Effector memory CD8-positive, alpha-beta T cell (primary cell): Measurements from ENCODE around the gene MUC5B.
A peak's percentile ranks its signal among the peaks of the same experiment; 100 is the strongest.

Source experiments
- ATAC-seq: fragments of 150-1000 bp; cut with Tn5 transposase; replicated peaks from 2 replicates; pipeline ENCODE4 v1.10.0; 2021; ENCODE audit warnings: mild to moderate bottlenecking, moderate library complexity
- DNase-seq, 3 experiments: peaks; one replicate each; pipeline ENCODE4 v3.0.0; 2021
- H3K27ac Mint-ChIP-seq, 2 donors: one replicate each; pipeline ENCODE4 v1.8.0; 2022; ENCODE audit warnings: mild to moderate bottlenecking in 2 of 2, mixed read lengths in 2 of 2, moderate library complexity in 2 of 2
- H3K27me3 Mint-ChIP-seq, 2 donors: one replicate each; pipeline ENCODE4 v1.8.0; 2022; ENCODE audit warnings: mixed read lengths in 2 of 2
- H3K36me3 Mint-ChIP-seq: one replicate; pipeline ENCODE4 v1.8.0; 2022; ENCODE audit warnings: mild to moderate bottlenecking, moderate library complexity, mixed read lengths; ENCODE audit not compliant: insufficient read depth
- H3K4me1 Mint-ChIP-seq, 2 donors: one replicate each; pipeline ENCODE4 v1.8.0; 2022; ENCODE audit warnings: low read depth in 2 of 2, mixed read lengths in 2 of 2
- H3K4me3 Mint-ChIP-seq, 2 donors: one replicate each; pipeline ENCODE4 v1.8.0; 2022; ENCODE audit warnings: mild to moderate bottlenecking in 2 of 2, mixed read lengths in 2 of 2, moderate library complexity in 2 of 2
- H3K9me3 Mint-ChIP-seq, 2 donors: one replicate each; pipeline ENCODE4 v1.8.0; 2022; ENCODE audit warnings: mixed read lengths in 2 of 2

The MUC5B gene

GRCh38 chr11:1306186-1307162 lies 83.6 kb downstream of the MUC5B start:
- DNase-seq: no peak
- Mint-ChIP-seq H3K27me3 (no peaks in the 10 kb centered on the region), H3K4me1 (peaks cover 46 to 54% of the 10 kb centered on the region in 2 donors), H3K4me3 (peak overlapping the region; percentile 41 to 78), H3K9me3 (peaks cover 0 to 3% of the 10 kb centered on the region in 2 donors), H3K27ac (peak overlapping the region; percentile 72 to 87), H3K36me3 (peaks cover 24% of the 10 kb centered on the region)
- ATAC-seq: no peak

GRCh38 chr11:1307163-1307870 lies 84.5 kb downstream of the MUC5B start:
- no peaks in the 10 kb centered on the region for H3K27me3 Mint-ChIP-seq
- peaks cover 24% of the 10 kb centered on the region for H3K36me3 Mint-ChIP-seq
- peaks cover 47 to 54% of the 10 kb centered on the region in 2 donors for H3K4me1 Mint-ChIP-seq
- H3K4me3 Mint-ChIP-seq: peak overlapping the region; percentile 41 to 78
- ATAC-seq (no peak), DNase-seq (no peak)
- H3K27ac Mint-ChIP-seq: peak overlapping the region; percentile 72 to 87
- peaks cover 0 to 3% of the 10 kb centered on the region in 2 donors for H3K9me3 Mint-ChIP-seq

- peaks cover 24% of the 10 kb centered on the region for H3K36me3 Mint-ChIP-seq
- H3K4me1 Mint-ChIP-seq: peaks cover 43 to 46% of the 10 kb centered on the region in 2 donors
- peaks cover 0 to 3% of the 10 kb centered on the region in 2 donors for H3K9me3 Mint-ChIP-seq
- no peak for ATAC-seq
- DNase-seq: no peak
- H3K4me3 Mint-ChIP-seq: peak overlapping the region; percentile 70 to 78
- peak overlapping the region; percentile 72 to 87 for H3K27ac Mint-ChIP-seq
- no peaks in the 10 kb centered on the region for H3K27me3 Mint-ChIP-seq
Observed at GRCh38 chr11:1307998-1308742, 85.3 kb downstream of the MUC5B start.

GRCh38 chr11:1308743-1309497 lies 86.1 kb downstream of the MUC5B start:
- peak in 1 of 3 experiments; percentile 24 for DNase-seq
- peaks cover 24% of the 10 kb centered on the region for H3K36me3 Mint-ChIP-seq
- H3K9me3 Mint-ChIP-seq: peaks cover 0 to 3% of the 10 kb centered on the region in 2 donors
- peak overlapping the region; percentile 87 to 93 for H3K27ac Mint-ChIP-seq
- peak overlapping the region; percentile 80 to 92 for H3K4me3 Mint-ChIP-seq
- no peak for ATAC-seq
- H3K4me1 Mint-ChIP-seq: peaks cover 39 to 40% of the 10 kb centered on the region in 2 donors
- no peaks in the 10 kb centered on the region for H3K27me3 Mint-ChIP-seq

GRCh38 chr11:1309498-1310317 lies 86.8 kb downstream of the MUC5B start, which contains the start of gene TOLLIP:
Gene TOLLIP (minus strand): TSS chr11:1309632. CDS start chr11:1309498, 134 bp downstream.
- peak; percentile 95 to 100 (median 99) for DNase-seq
- Mint-ChIP-seq H3K36me3 (peaks cover 24% of the 10 kb centered on the region), H3K4me1 (peaks cover 38 to 39% of the 10 kb centered on the region in 2 donors), H3K27me3 (no peaks in the 10 kb centered on the region), H3K27ac (peak within 1 kb of the TSS; percentile 90 to 93), H3K9me3 (peaks cover 0 to 3% of the 10 kb centered on the region in 2 donors), H3K4me3 (peak within 1 kb of the TSS; percentile 80 to 92)
- ATAC-seq: peak; percentile 82

- Mint-ChIP-seq H3K36me3 (peaks cover 24% of the 10 kb centered on the region), H3K27me3 (peaks cover 0 to 3% of the 10 kb centered on the region in 2 donors), H3K9me3 (peaks cover 0 to 3% of the 10 kb centered on the region in 2 donors), H3K4me3 (peak overlapping the region; percentile 80 to 92), H3K27ac (peak overlapping the region; percentile 90 to 93), H3K4me1 (peaks cover 34% of the 10 kb centered on the region in 2 donors)
- no peak for ATAC-seq
- DNase-seq: peak in 1 of 3 experiments; percentile 18
Observed at GRCh38 chr11:1310318-1310687, 87.4 kb downstream of the MUC5B start.

- ATAC-seq (peak; percentile 13), DNase-seq (peak; percentile 33 to 50 (median 42))
- H3K36me3 Mint-ChIP-seq: peaks cover 24% of the 10 kb centered on the region
- H3K4me3 Mint-ChIP-seq: peak overlapping the region; percentile 80 to 92
- peaks cover 0 to 3% of the 10 kb centered on the region in 2 donors for H3K9me3 Mint-ChIP-seq
- peaks cover 33 to 34% of the 10 kb centered on the region in 2 donors for H3K4me1 Mint-ChIP-seq
- H3K27ac Mint-ChIP-seq: peak overlapping the region; percentile 90 to 93
- peaks cover 0 to 7% of the 10 kb centered on the region in 2 donors for H3K27me3 Mint-ChIP-seq
Observed at GRCh38 chr11:1310772-1311468, 88.1 kb downstream of the MUC5B start.
